Fibroblast of lung (primary cell): Measurements from ENCODE around the gene COMP. TPM values are rescaled to one million over a fixed set of nuclear protein-coding genes. Genes with fewer than 3 reads are reported as not detected.

Experiments
- DNase-seq, 2 donors: peaks; one replicate each; pipeline versions ENCODE4 v3.0.0 to v3.0.0-alpha.2; 2010; ENCODE audit warnings: low read depth in 2 of 2
- H2AFZ ChIP-seq: 2 replicates; pipeline ENCODE4 v1.5.1; 2012; ENCODE audit warnings: low read length, control low read depth, inconsistent platforms
- H3K27ac ChIP-seq: 2 replicates; pipeline ENCODE4 v1.5.1; 2011; ENCODE audit warnings: low read length, control low read depth; ENCODE audit not compliant: insufficient read depth
- H3K27me3 ChIP-seq: 2 replicates; pipeline ENCODE4 v1.5.1; 2011; ENCODE audit warnings: mild to moderate bottlenecking, low read length; ENCODE audit not compliant: control insufficient read depth, insufficient read depth
- H3K36me3 ChIP-seq: 2 replicates; pipeline ENCODE4 v1.5.1; 2011; ENCODE audit warnings: low read length; ENCODE audit not compliant: control insufficient read depth, insufficient read depth
- H3K4me1 ChIP-seq: 2 replicates; pipeline ENCODE4 v1.5.1; 2011; ENCODE audit warnings: low read length; ENCODE audit not compliant: control insufficient read depth, insufficient read depth; ENCODE audit errors: extremely low read depth
- H3K4me2 ChIP-seq: 2 replicates; pipeline ENCODE4 v1.5.1; 2011; ENCODE audit warnings: low read length, control low read depth; ENCODE audit not compliant: insufficient read depth; ENCODE audit errors: extremely low read depth
- H3K4me3 ChIP-seq, 4 experiments: fragments of 200-600 bp in 1 of 4; sonication (generic) in 1 of 4; replicated peaks in 1 of 4; 2 replicates each; pipeline ENCODE4 v1.5.1; 2011 to 2016; ENCODE audit warnings: low read length in 4 of 4, low read depth in 3 of 4, mild to moderate bottlenecking in 3 of 4, control low read depth in 2 of 4, inconsistent platforms in 1 of 4, mixed read lengths in 1 of 4; ENCODE audit not compliant: insufficient read depth in 1 of 4; ENCODE audit errors: control extremely low read depth in 1 of 4
- H3K79me2 ChIP-seq: 2 replicates; pipeline ENCODE4 v1.5.1; 2012; ENCODE audit warnings: mild to moderate bottlenecking, low read length, inconsistent platforms; ENCODE audit not compliant: control insufficient read depth, insufficient read depth
- H3K9ac ChIP-seq: 2 replicates; pipeline ENCODE4 v1.5.1; 2011; ENCODE audit warnings: mild to moderate bottlenecking, low read length, control low read depth; ENCODE audit not compliant: insufficient read depth
- H3K9me3 ChIP-seq: 2 replicates; pipeline ENCODE4 v1.5.1; 2012; ENCODE audit warnings: low read depth, low read length; ENCODE audit not compliant: control insufficient read depth, insufficient read depth
- H4K20me1 ChIP-seq: 2 replicates; pipeline ENCODE4 v1.5.1; 2011; ENCODE audit warnings: low read length; ENCODE audit not compliant: control insufficient read depth, insufficient read depth; ENCODE audit errors: extremely low read depth
- CTCF ChIP-seq, 2 donors: IDR thresholded peaks in 1 of 2; conservative IDR thresholded peaks in 1 of 2; 1 replicate in 1 of 2; 2 replicates in 1 of 2; pipeline ENCODE4 v1.5.1; 2011 to 2012; ENCODE audit warnings: low read length in 2 of 2, control low read depth in 1 of 2, inconsistent platforms in 1 of 2, low read depth in 1 of 2, mild to moderate bottlenecking in 1 of 2
- EZH2 ChIP-seq: IDR thresholded peaks from 2 replicates; pipeline ENCODE4 v1.5.1; 2012; ENCODE audit warnings: low read length, control low read depth, mild to moderate bottlenecking; ENCODE audit errors: missing control alignments
- polyA plus RNA-seq, 2 donors: library from polyadenylated mRNA; depleted of rRNA in 1 of 2; stranded (reverse) in 1 of 2; unstranded in 1 of 2; fragments of >200 nt; gene quantifications; 2 replicates each; pipeline ENCODE4 v1.2.1, GENCODE V29; 2011 to 2012; ENCODE audit warnings: missing spikeins in 1 of 2
- total RNA-seq: library from RNA; depleted of rRNA; stranded (reverse); fragments of >200 nt; gene quantifications from 2 replicates; pipeline ENCODE4 v1.2.1, GENCODE V29; 2014

COMP gene
- total and polyA plus RNA-seq, 2 donors (not counting 1 experiment from before 2014, with no cell fraction given), result 0.05 to 0.17 TPM

DNA sequence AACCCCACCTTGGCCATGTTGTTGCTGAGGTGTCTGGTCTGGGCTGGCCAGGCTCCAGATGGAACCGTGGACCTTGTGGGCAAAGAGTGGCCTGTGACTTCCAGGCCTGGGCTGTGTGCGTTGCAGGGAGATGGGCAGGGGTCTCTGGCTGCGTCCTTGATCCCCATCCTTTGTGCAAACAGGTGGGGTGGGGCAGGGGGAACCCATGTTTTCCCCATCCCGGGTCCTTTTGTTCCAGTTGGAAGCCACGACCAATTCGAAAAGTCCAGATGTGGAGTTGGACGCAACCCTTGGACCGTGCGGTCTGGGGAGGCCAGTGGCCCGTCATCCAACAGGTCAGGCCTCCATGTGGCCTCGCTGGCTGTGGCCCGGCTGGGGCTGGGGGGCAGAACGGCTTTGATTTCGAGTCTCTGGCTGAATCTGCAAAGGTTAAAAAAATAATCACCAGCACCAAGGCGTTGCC lies 13.1 kb upstream of the COMP start:
- Histone ChIP-seq H3K36me3 (no peaks in the 10 kb centered on the region), H3K4me1 (no peaks in the 10 kb centered on the region), H3K4me2 (no peak overlapping the region), H3K9me3 (no peaks in the 10 kb centered on the region), H3K27ac (no peak overlapping the region), H3K4me3 (no peak overlapping the region), H3K27me3 (peaks cover 12% of the 10 kb centered on the region), H3K79me2 (no peaks in the 10 kb centered on the region), H4K20me1 (no peaks in the 10 kb centered on the region), H3K9ac (no peak overlapping the region), H2AFZ (no peak overlapping the region)
- DNase-seq, result no peak
- TF ChIP-seq EZH2, result no peak
- no peak for TF ChIP-seq CTCF (conservative IDR thresholded peaks at IDR 0.05 in 1 of 2, IDR thresholded peaks at IDR 0.05 in 1 of 2; ENCODE audit: low read depth in 1 of 2, low read length in 2 of 2)

DNA sequence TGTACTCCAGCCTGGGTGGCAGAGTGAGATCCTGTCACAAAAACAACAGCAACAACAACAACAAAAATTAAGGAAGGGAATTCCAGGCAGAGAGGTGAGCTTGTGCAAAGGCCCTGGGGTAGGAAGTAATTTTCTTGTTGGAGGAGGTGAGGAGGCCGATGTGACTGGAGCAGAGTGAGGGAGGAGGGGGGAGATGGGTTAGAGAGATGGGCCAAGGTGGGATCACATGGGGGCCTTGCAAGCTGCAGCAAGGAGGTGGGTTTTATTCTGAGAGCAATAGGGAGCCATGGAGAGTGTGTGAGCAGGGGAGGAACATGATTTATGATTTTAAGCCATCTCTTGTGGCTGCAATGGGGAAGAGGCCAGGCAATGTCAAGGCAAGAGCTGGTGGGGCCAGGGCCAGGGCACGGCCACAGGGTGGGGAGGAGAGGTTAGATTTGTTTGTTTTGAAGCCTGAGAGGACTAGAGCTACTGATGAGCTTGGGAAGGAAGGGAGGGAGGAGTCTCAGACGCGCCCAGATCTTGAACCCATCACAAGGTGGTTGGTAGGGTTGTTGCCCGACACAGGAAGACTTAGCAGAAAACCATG lies 12.5 kb upstream of the COMP start:
- TF ChIP-seq EZH2, result no peak
- TF ChIP-seq CTCF (conservative IDR thresholded peaks at IDR 0.05 in 1 of 2, IDR thresholded peaks at IDR 0.05 in 1 of 2; ENCODE audit: low read depth in 1 of 2, low read length in 2 of 2), result no peak

GRCh38 chr19:18802354-18802753 lies 11.2 kb upstream of the COMP start:
- H2AFZ ChIP-seq, result no peak overlapping the region
- TF ChIP-seq EZH2 (no peak), CTCF (conservative IDR thresholded peaks at IDR 0.05 in 1 of 2, IDR thresholded peaks at IDR 0.05 in 1 of 2; ENCODE audit: low read depth in 1 of 2, low read length in 2 of 2) (no peak)
- no peaks in the 10 kb centered on the region for H3K9me3 ChIP-seq
- no peaks in the 10 kb centered on the region for H3K4me1 ChIP-seq
- no peaks in the 10 kb centered on the region for H3K36me3 ChIP-seq
- no peak overlapping the region for H3K27ac ChIP-seq
- no peaks in the 10 kb centered on the region for H4K20me1 ChIP-seq
- no peaks in the 10 kb centered on the region for H3K79me2 ChIP-seq
- no peak overlapping the region for H3K4me3 ChIP-seq
- H3K4me2 ChIP-seq, result no peak overlapping the region
- H3K27me3 ChIP-seq, result peaks cover 15% of the 10 kb centered on the region
- no peak for DNase-seq
- no peak overlapping the region for H3K9ac ChIP-seq

More for the DNA sequence above, 12.5 kb upstream of the COMP start:
- no peaks in the 10 kb centered on the region for H3K9me3 ChIP-seq
- no peaks in the 10 kb centered on the region for H4K20me1 ChIP-seq
- no peak overlapping the region for H3K4me3 ChIP-seq
- no peaks in the 10 kb centered on the region for H3K79me2 ChIP-seq
- H3K27me3 ChIP-seq, result peaks cover 15% of the 10 kb centered on the region
- no peak overlapping the region for H3K4me2 ChIP-seq
- H3K9ac ChIP-seq, result no peak overlapping the region
- no peaks in the 10 kb centered on the region for H3K4me1 ChIP-seq
- H2AFZ ChIP-seq, result no peak overlapping the region
- DNase-seq, result no peak
- H3K36me3 ChIP-seq, result no peaks in the 10 kb centered on the region
- H3K27ac ChIP-seq, result no peak overlapping the region
